Measurements from ENCODE around the gene CCDC66.
"Not testable (repeated sequence)": the region's sequence is repeated elsewhere in the genome, so short reads cannot be mapped to it uniquely, and the experiment has no call there.

- not testable (repeated sequence) for TF ChIP-seq POLR2AphosphoS5 (IDR thresholded peaks at IDR 0.05; ENCODE audit: insufficient read depth in 1 of 2, low read depth in 1 of 2); CTCF (IDR thresholded peaks at IDR 0.05)
Observed at GRCh38 chr3:56581941-56582340, 25.0 kb downstream of the CCDC66 start.

Data from vagina (tissue), 2 donors.